Neural crest cell (in vitro differentiated cells): Measurements from ENCODE around the gene DISP1. TPM values are rescaled to one million over a fixed set of nuclear protein-coding genes. Genes with fewer than 3 reads are reported as not detected.

ENCODE experiments used
- DNase-seq: peaks from one replicate; pipeline ENCODE4 v3.0.0; 2021; ENCODE audit warnings: low read depth, mixed read lengths, low spot score
- H3K27ac Mint-ChIP-seq: one replicate; pipeline ENCODE4 v1.8.0; 2021; ENCODE audit warnings: mild to moderate bottlenecking, mixed read lengths; ENCODE audit not compliant: unreplicated experiment
- H3K27me3 Mint-ChIP-seq: 2 replicates; pipeline ENCODE4 v1.8.0; 2021; ENCODE audit warnings: low read depth, mild to moderate bottlenecking, mixed read lengths
- H3K36me3 Mint-ChIP-seq: 2 replicates; pipeline ENCODE4 v1.8.0; 2021; ENCODE audit warnings: low read depth, mild to moderate bottlenecking, mixed read lengths
- H3K4me1 Mint-ChIP-seq: 2 replicates; pipeline ENCODE4 v1.8.0; 2021; ENCODE audit warnings: mixed read lengths
- H3K4me3 Mint-ChIP-seq: one replicate; pipeline ENCODE4 v1.8.0; 2021; ENCODE audit warnings: mild to moderate bottlenecking, mixed read lengths
- H3K9me3 Mint-ChIP-seq: 2 replicates; pipeline ENCODE4 v1.8.0; 2021; ENCODE audit warnings: mixed read lengths
- CTCF ChIP-seq: fragments of 200-600 bp; sonication (generic); conservative IDR thresholded peaks from 2 replicates; pipeline ENCODE4 v1.5.0; 2021; ENCODE audit warnings: antibody characterized with exemption, mild to moderate bottlenecking
- long read RNA-seq: library from polyadenylated mRNA; unstranded; transcript quantifications from one replicate; pipeline ENCODE4 v2.0.0, GENCODE V29; 2020
- total RNA-seq: library from RNA; stranded (reverse); gene quantifications from 2 replicates; pipeline ENCODE4 v1.2.1, GENCODE V29; 2021

Gene DISP1
- total RNA-seq: 11.8 and 13.6 TPM in 2 replicates
- long read RNA-seq, full-length matches to known transcripts: 1 of 10 reads
- long read RNA-seq, partial matches to known transcripts: 4 of 10 reads
- long read RNA-seq, other reads (novel, unspliced or antisense): 5 of 10 reads

GRCh38 chr1:222814536-222815439 lies at the start of gene DISP1:
DISP1 (plus strand) TSS chr1:222815039; CDS start chr1:222942824, 127,785 bp downstream.
- no peaks in the 10 kb centered on the region for H3K27me3 Mint-ChIP-seq
- no peak for TF ChIP-seq CTCF
- H3K9me3 Mint-ChIP-seq: no peaks in the 10 kb centered on the region
- no peaks in the 10 kb centered on the region for H3K36me3 Mint-ChIP-seq
- peak within 1 kb of the TSS; percentile 77 for H3K27ac Mint-ChIP-seq
- peak within 1 kb of the TSS; percentile 95 for H3K4me3 Mint-ChIP-seq
- H3K4me1 Mint-ChIP-seq: peaks cover 29% of the 10 kb centered on the region
- peak; percentile 55 for DNase-seq

GRCh38 chr1:222767152-222767571 lies 47.7 kb upstream of the DISP1 start:
- TF ChIP-seq CTCF: no peak
- peaks cover 8% of the 10 kb centered on the region for H3K36me3 Mint-ChIP-seq
- H3K4me1 Mint-ChIP-seq: no peaks in the 10 kb centered on the region
- peaks cover 3% of the 10 kb centered on the region for H3K27me3 Mint-ChIP-seq
- peaks cover 20% of the 10 kb centered on the region for H3K9me3 Mint-ChIP-seq
- H3K4me3 Mint-ChIP-seq: no peak overlapping the region
- no peak overlapping the region for H3K27ac Mint-ChIP-seq
- DNase-seq: no peak

GRCh38 chr1:222768592-222768991 lies 46.2 kb upstream of the DISP1 start:
- no peak overlapping the region for H3K27ac Mint-ChIP-seq
- DNase-seq: no peak
- peaks cover 19% of the 10 kb centered on the region for H3K9me3 Mint-ChIP-seq
- no peaks in the 10 kb centered on the region for H3K4me1 Mint-ChIP-seq
- peaks cover 8% of the 10 kb centered on the region for H3K36me3 Mint-ChIP-seq
- no peak overlapping the region for H3K4me3 Mint-ChIP-seq
- peaks cover 3% of the 10 kb centered on the region for H3K27me3 Mint-ChIP-seq
- no peak for TF ChIP-seq CTCF

GRCh38 chr1:222769181-222769580 lies 45.7 kb upstream of the DISP1 start:
- H3K27ac Mint-ChIP-seq: no peak overlapping the region
- peak; percentile 32 for TF ChIP-seq CTCF

GRCh38 chr1:222769971-222770620 lies 44.7 kb upstream of the DISP1 start:
- peaks cover 8% of the 10 kb centered on the region for H3K36me3 Mint-ChIP-seq
- H3K9me3 Mint-ChIP-seq: peaks cover 15% of the 10 kb centered on the region

More at GRCh38 chr1:222769181-222769580, 45.7 kb upstream of the DISP1 start:
- H3K4me3 Mint-ChIP-seq: no peak overlapping the region
- DNase-seq: no peak
- peaks cover 8% of the 10 kb centered on the region for H3K36me3 Mint-ChIP-seq
- H3K4me1 Mint-ChIP-seq: no peaks in the 10 kb centered on the region
- H3K27me3 Mint-ChIP-seq: peaks cover 3% of the 10 kb centered on the region
- H3K9me3 Mint-ChIP-seq: peaks cover 18% of the 10 kb centered on the region

More at GRCh38 chr1:222769971-222770620, 44.7 kb upstream of the DISP1 start:
- H3K27ac Mint-ChIP-seq: no peak overlapping the region
- no peak overlapping the region for H3K4me3 Mint-ChIP-seq
- H3K4me1 Mint-ChIP-seq: no peaks in the 10 kb centered on the region
- no peak for TF ChIP-seq CTCF
- no peaks in the 10 kb centered on the region for H3K27me3 Mint-ChIP-seq
- DNase-seq: no peak
